ENCODE results near the gene SUPT6H. TPM values are rescaled to one million over a fixed set of nuclear protein-coding genes. Genes with fewer than 3 reads are reported as not detected.

SUPT6H gene
- total RNA-seq, 3 donors from 2014 or later: 47.8 to 97.7 (median 60.7) TPM

DNA sequence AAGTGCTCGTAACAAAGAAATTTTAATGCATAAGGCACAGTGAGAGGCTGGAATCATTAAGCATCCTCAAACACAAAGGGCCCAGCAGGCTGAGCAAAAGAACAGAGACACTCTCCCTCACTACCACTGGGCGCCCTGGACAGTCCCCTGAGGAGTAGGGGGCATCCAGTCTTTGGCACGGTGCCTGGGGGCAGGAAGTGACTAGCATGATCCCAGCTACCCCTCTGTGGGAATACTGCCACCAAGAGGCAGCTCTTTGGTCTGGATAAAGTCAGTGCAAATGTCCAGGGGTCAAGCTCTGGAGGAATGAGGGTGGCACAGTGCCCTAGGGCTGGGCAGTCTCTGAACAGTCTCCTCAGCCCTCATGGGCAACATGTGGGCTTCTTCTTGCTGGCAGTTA is 52.3 kb downstream of the SUPT6H start:
- intact Hi-C loops (cut with DNase I, micrococcal nuclease): no loop called here
- Histone ChIP-seq H3K9me3 (no peaks in the 10 kb centered on the region), H3K4me3 (no peak overlapping the region), H3K4me1 (ENCODE audit: low read depth) (peaks cover 17% of the 10 kb centered on the region), H3K36me3 (ENCODE audit: low read depth) (no peaks in the 10 kb centered on the region)
- ATAC-seq (no peak), DNase-seq (peak in 1 of 3 donors; percentile 53)
- no peak for TF ChIP-seq CTCF (IDR thresholded peaks at IDR 0.05)

GRCh38 chr17:28715217-28715616 is 53.2 kb downstream of the SUPT6H start:
- ATAC-seq: no peak
- Histone ChIP-seq H3K36me3 (ENCODE audit: low read depth) (peaks cover 3% of the 10 kb centered on the region), H3K4me3 (no peak overlapping the region), H3K9me3 (no peaks in the 10 kb centered on the region), H3K4me1 (ENCODE audit: low read depth) (peaks cover 11% of the 10 kb centered on the region)
- no peak for DNase-seq
- TF ChIP-seq CTCF (IDR thresholded peaks at IDR 0.05): no peak
- intact Hi-C loops (cut with DNase I, micrococcal nuclease): no loop called here

DNA sequence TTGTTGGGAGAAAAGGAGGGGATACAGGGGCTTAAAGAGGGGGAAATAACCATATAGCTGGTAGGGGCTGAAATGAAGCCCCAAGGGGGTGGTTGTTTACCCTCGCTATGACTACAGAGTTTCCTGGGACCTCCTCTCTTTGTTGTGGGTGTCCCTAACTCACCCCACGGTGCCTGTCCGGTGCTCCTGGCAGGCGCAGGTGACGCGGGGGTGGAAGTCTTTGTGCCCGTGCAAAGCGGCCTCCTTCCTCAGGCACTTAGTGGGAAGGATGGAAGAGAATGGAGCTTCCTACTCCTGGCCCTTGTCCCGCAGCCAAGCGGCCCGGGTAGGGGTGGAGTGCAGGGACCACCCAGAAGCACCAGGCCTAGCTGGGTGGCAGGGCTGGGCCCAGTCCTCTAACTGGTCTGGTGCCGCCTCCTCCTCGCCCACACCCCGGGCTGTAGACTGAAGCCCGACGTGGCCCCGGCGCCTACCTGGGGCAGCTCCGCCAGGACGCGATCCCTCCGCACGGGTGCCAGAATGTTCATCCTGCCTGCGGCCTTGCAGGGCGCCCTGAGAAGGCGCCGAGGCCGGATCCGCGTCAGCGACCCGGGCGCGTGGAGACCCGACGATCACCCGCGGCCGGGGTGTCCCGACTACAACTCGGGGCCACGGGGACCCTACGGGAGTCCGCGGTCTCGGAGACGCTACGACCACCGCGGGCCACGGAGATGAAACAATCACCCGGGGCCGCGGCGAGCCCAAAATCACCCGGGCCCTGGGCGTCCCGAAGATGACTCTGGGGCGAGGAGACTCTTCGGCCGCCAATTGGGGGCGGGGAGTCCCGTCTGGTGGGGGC is 55.0 kb downstream of the SUPT6H start:
- DNase-seq: peak in 2 of 3 donors; percentile 57 to 72
- Histone ChIP-seq H3K36me3 (ENCODE audit: low read depth) (peaks cover 3% of the 10 kb centered on the region), H3K4me3 (peak overlapping the region; percentile 24), H3K4me1 (ENCODE audit: low read depth) (peaks cover 23% of the 10 kb centered on the region), H3K9me3 (no peaks in the 10 kb centered on the region)
- no peak for ATAC-seq
- intact Hi-C loops (cut with DNase I, micrococcal nuclease): no loop called here
- TF ChIP-seq CTCF (IDR thresholded peaks at IDR 0.05): no peak

GRCh38 chr17:28717578-28718332 is 55.8 kb downstream of the SUPT6H start, which contains the start of gene RAB34:
RAB34 (minus strand) TSS chr17:28717868; CDS start chr17:28717266, 602 bp downstream.
- peak within 1 kb of the TSS; percentile 24 for H3K4me3 ChIP-seq
- intact Hi-C loops (cut with DNase I, micrococcal nuclease): no loop called here
- no peak for TF ChIP-seq CTCF (IDR thresholded peaks at IDR 0.05)
- ATAC-seq (no peak), DNase-seq (peak; percentile 50 to 79 (median 70))
- peaks cover 31% of the 10 kb centered on the region for H3K4me1 ChIP-seq (ENCODE audit: low read depth)
- H3K36me3 ChIP-seq (ENCODE audit: low read depth): peaks cover 3% of the 10 kb centered on the region
- H3K9me3 ChIP-seq: no peaks in the 10 kb centered on the region

DNA sequence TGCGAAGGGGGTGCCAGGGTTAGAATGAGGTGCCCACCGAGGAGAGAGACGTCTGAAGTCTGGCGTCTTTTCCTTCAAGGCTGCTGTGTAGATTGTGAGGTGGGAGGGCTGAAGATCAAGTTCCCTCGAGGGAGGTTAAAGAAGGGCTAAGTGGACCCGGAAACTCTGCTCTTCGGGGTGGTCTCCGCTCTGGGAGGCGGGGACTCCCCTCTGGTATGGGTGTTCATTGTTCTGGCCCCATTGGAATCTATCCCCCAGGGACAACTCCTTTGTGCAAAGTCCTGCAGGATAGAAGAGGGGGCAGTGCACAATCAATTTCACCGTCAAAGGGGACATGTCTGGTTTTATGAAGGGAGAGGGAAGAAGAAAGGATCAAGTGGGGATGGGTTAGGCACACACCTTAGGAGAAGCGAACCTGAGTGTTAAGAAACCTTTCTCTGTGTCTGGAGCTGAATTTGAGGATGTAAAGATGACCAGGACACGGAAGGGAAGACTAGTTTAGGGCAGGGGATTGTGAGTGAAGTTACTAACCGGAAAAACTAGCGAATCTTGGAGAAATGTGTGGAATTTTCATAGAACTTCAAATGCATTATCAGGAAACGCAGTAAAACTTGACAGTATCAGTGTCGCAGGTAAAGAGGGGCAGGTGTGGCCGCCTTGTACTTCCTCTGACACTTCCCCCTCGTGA is 56.5 kb downstream of the SUPT6H start:
- DNase-seq (no peak), ATAC-seq (no peak)
- intact Hi-C loops (cut with DNase I, micrococcal nuclease): no loop called here
- no peak for TF ChIP-seq CTCF (IDR thresholded peaks at IDR 0.05)
- H3K4me3 ChIP-seq: no peak overlapping the region
- H3K36me3 ChIP-seq (ENCODE audit: low read depth): peaks cover 5% of the 10 kb centered on the region
- no peaks in the 10 kb centered on the region for H3K9me3 ChIP-seq
- H3K4me1 ChIP-seq (ENCODE audit: low read depth): peaks cover 38% of the 10 kb centered on the region
